Measurements from ENCODE around the gene SMAD7. TPM values are rescaled to one million over a fixed set of nuclear protein-coding genes. Genes with fewer than 3 reads are reported as not detected.

SMAD7 gene
- total RNA-seq, 1 experiment from 2014 or later = 12.3 TPM

DNA sequence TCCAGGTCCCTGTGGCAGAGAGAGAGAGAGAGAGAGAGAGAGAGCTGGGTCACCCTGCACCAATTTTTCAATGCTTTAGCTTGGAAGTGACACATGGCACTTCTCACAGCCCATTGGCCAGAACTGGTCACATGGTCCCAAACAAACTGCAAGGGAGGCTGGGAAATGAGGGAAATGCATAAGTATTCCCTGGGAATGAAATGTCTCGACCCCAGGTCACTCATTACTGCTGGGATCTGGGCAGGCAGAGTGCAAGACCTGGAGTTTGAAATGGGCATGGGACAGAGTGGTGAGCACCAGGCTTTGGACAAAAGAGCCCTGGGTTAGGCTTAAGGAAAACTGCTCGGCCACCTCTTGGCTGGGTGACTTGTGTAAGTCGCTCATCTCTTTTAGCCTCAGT is 37.0 kb downstream of the SMAD7 start:
- no peaks in the 10 kb centered on the region for H3K9me3 Mint-ChIP-seq (ENCODE audit: unreplicated experiment)
- DNase-seq (ENCODE audit: unreplicated experiment) = peak; percentile 8
- BruUV-seq (replicated peaks) = no TSS peak
- intact Hi-C loops (cut with micrococcal nuclease) = no loop called here
- no peaks in the 10 kb centered on the region for H3K4me1 Mint-ChIP-seq (ENCODE audit: insufficient read depth, unreplicated experiment)
- peaks cover 9% of the 10 kb centered on the region for H3K36me3 Mint-ChIP-seq (ENCODE audit: insufficient read depth, unreplicated experiment)
- H3K27ac Mint-ChIP-seq (ENCODE audit: low read depth, unreplicated experiment) = no peak overlapping the region
- H3K27me3 Mint-ChIP-seq (ENCODE audit: insufficient read depth, unreplicated experiment) = no peaks in the 10 kb centered on the region
- ChIA-PET POLR2A (no interaction called here), CTCF (interaction anchor here (0.7 kb wide), 1 partner anchor 240 kb away, joined by 3 read pairs; no protein-coding TSS in a partner anchor)
- no peak overlapping the region for H3K4me3 Mint-ChIP-seq (ENCODE audit: unreplicated experiment)
- no peak for TF ChIP-seq CTCF (IDR thresholded peaks at IDR 0.05; ENCODE audit: unreplicated experiment)

DNA sequence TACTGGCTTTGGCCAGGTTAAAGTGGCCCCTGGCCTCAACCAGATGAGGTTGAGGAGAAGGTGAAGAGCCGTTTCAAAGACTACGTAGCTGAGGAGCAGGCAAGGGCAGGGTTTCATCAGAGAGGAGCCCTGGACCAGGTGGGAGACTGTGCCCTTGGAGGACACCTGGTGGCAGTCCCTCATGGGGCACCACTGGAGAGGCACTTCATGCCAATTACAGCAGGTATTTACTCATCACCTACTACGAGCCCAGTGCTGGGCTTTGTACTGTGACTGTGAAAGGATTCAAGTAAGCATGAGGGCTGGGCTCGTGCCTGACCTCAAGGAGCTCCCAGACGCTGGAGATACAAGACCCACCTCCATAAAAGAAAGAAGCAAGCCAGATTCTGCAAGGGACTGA is 37.6 kb downstream of the SMAD7 start:
- no peak for TF ChIP-seq CTCF (IDR thresholded peaks at IDR 0.05; ENCODE audit: unreplicated experiment)
- ChIA-PET CTCF (interaction anchor here (0.7 kb wide), 1 partner anchor 239 kb away, joined by 3 read pairs; no protein-coding TSS in a partner anchor), POLR2A (no interaction called here)
- Mint-ChIP-seq H3K4me1 (ENCODE audit: insufficient read depth, unreplicated experiment) (no peaks in the 10 kb centered on the region), H3K36me3 (ENCODE audit: insufficient read depth, unreplicated experiment) (peaks cover 9% of the 10 kb centered on the region), H3K27ac (ENCODE audit: low read depth, unreplicated experiment) (no peak overlapping the region), H3K27me3 (ENCODE audit: insufficient read depth, unreplicated experiment) (no peaks in the 10 kb centered on the region), H3K9me3 (ENCODE audit: unreplicated experiment) (no peaks in the 10 kb centered on the region), H3K4me3 (ENCODE audit: unreplicated experiment) (no peak overlapping the region)
- intact Hi-C loops (cut with micrococcal nuclease) = no loop called here
- BruUV-seq (replicated peaks) = no TSS peak
- DNase-seq (ENCODE audit: unreplicated experiment) = peak; percentile 56

DNA sequence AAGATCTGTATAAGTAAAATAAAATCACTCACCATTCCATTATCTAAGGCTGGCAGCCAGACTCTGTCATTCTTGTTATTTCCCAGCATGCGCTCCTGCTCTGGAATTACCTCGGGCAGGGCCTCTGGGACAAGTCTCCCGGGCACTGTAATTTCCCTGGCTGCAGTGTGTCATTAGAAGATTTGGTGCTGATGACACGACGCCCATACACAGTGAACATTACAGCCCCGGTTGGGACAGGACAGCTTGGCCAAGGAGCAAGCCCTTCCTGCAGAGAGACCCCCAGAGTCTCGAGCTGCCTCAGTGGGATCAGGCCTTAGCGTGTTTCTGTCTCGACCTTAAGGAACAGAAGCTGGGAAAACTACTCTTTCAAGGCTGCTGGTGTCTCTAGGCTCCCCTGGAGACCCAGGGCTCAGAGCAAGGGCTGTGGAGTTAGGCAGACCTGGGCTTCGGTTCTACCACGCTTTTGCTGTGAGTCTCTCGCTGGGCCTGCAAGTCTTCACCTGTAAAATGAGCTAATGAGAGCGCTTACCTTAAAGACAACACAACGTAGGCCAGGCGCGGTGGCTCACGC is 39.7 kb downstream of the SMAD7 start:
- no peak overlapping the region for H3K27ac Mint-ChIP-seq (ENCODE audit: low read depth, unreplicated experiment)
- ChIA-PET POLR2A (no interaction called here), CTCF (interaction anchor here (0.6 kb wide), 1 partner anchor 9 kb away, joined by 3 read pairs; no protein-coding TSS in a partner anchor)
- BruUV-seq (replicated peaks) = no TSS peak
- H3K4me1 Mint-ChIP-seq (ENCODE audit: insufficient read depth, unreplicated experiment) = no peaks in the 10 kb centered on the region
- no peaks in the 10 kb centered on the region for H3K27me3 Mint-ChIP-seq (ENCODE audit: insufficient read depth, unreplicated experiment)
- no peaks in the 10 kb centered on the region for H3K36me3 Mint-ChIP-seq (ENCODE audit: insufficient read depth, unreplicated experiment)
- DNase-seq (ENCODE audit: unreplicated experiment) = no peak
- no peak for TF ChIP-seq CTCF (IDR thresholded peaks at IDR 0.05; ENCODE audit: unreplicated experiment)
- intact Hi-C loops (cut with micrococcal nuclease) = no loop called here
- H3K4me3 Mint-ChIP-seq (ENCODE audit: unreplicated experiment) = no peak overlapping the region
- no peaks in the 10 kb centered on the region for H3K9me3 Mint-ChIP-seq (ENCODE audit: unreplicated experiment)

GRCh38 chr18:48909721-48910120 is 41.0 kb downstream of the SMAD7 start:
- H3K27ac Mint-ChIP-seq (ENCODE audit: low read depth, unreplicated experiment) = no peak overlapping the region
- ChIA-PET POLR2A (interaction anchor here (0.7 kb wide), 1 partner anchor 85 kb away, joined by 3 read pairs; no protein-coding TSS in a partner anchor), CTCF (interaction anchor here (0.7 kb wide), 1 partner anchor 269 kb away, joined by 3 read pairs; no protein-coding TSS in a partner anchor)
- BruUV-seq (replicated peaks) = no TSS peak
- H3K27me3 Mint-ChIP-seq (ENCODE audit: insufficient read depth, unreplicated experiment) = no peaks in the 10 kb centered on the region
- H3K36me3 Mint-ChIP-seq (ENCODE audit: insufficient read depth, unreplicated experiment) = no peaks in the 10 kb centered on the region
- TF ChIP-seq CTCF (IDR thresholded peaks at IDR 0.05; ENCODE audit: unreplicated experiment) = no peak
- no peak overlapping the region for H3K4me3 Mint-ChIP-seq (ENCODE audit: unreplicated experiment)
- intact Hi-C loops (cut with micrococcal nuclease) = no loop called here
- no peak for DNase-seq (ENCODE audit: unreplicated experiment)
- peaks cover 10% of the 10 kb centered on the region for H3K9me3 Mint-ChIP-seq (ENCODE audit: unreplicated experiment)
- H3K4me1 Mint-ChIP-seq (ENCODE audit: insufficient read depth, unreplicated experiment) = no peaks in the 10 kb centered on the region
